Measurements from ENCODE around the gene NCAM2. TPM values are rescaled to one million over a fixed set of nuclear protein-coding genes. Genes with fewer than 3 reads are reported as not detected.

NCAM2 gene
- polyA plus RNA-seq, 1 experiment: 0.83 TPM

DNA sequence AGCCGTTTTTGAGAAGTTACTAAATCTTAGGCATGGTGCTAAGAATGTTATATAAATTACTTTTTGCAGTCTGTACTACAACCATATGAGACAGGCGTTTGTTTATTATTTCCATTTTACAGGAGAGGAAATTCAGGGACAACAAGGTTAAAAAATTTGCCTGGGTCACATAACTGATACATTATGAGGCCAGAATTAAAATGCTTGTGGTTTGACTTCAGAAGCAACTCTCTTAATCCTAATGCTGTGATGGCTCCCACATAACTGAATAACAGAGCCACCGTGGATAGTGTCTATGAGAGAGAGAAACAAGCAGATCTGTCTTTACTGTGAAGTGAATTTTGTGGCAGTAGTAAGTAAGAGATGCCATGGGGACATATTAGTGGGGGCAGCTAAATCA is 184.9 kb downstream of the NCAM2 start:
- H3K36me3 ChIP-seq (ENCODE audit: control insufficient read depth, insufficient read depth, low read length): no peaks in the 10 kb centered on the region
- DNase-seq (ENCODE audit: low read depth): no peak
- no peak overlapping the region for H3K4me3 ChIP-seq (ENCODE audit: low read depth, low read length)
- ChIA-PET POLR2A (no interaction called here), CTCF (no interaction called here)
- TF ChIP-seq, protein P1, sequence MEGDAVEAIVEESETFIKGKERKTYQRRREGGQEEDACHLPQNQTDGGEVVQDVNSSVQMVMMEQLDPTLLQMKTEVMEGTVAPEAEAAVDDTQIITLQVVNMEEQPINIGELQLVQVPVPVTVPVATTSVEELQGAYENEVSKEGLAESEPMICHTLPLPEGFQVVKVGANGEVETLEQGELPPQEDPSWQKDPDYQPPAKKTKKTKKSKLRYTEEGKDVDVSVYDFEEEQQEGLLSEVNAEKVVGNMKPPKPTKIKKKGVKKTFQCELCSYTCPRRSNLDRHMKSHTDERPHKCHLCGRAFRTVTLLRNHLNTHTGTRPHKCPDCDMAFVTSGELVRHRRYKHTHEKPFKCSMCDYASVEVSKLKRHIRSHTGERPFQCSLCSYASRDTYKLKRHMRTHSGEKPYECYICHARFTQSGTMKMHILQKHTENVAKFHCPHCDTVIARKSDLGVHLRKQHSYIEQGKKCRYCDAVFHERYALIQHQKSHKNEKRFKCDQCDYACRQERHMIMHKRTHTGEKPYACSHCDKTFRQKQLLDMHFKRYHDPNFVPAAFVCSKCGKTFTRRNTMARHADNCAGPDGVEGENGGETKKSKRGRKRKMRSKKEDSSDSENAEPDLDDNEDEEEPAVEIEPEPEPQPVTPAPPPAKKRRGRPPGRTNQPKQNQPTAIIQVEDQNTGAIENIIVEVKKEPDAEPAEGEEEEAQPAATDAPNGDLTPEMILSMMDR (IDR thresholded peaks at IDR 0.05; ENCODE audit: insufficient read depth, low read depth, low read length): no peak
- H3K27me3 ChIP-seq (ENCODE audit: control insufficient read depth, insufficient read depth, low read length): no peaks in the 10 kb centered on the region

DNA sequence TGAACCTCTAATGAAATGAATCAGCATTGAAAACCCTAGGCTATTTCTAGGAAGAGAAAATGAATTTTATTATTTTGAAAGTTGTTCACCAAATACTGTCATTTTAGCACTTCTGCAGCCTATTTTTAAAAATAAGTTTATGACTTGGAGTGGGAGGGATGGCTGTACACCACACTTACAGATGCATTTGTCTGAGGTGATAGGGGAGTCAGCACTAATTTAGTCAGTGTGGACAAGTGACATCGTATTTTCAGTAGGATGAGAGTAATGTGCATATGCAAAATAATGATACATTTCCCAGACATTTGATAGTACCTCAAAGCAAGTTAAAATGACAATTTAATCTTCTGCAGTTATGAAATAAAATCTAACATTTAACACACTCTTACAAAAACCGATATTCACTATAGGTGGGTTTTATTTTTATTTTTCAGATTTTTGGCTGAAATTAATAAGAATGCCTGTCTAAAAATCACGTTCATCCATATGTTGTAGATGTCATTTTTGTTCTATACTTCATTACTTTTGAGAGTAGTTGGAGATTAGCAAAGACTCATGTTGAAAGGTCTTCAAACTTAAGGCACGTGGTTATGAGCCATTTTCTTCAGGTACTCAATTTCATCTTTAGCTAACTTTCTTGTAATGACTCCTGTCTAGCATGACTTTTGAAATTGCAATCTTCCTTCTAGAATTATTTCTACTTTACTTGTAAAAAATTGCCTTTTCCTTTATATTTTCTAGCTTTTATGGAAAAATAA is 186.7 kb downstream of the NCAM2 start:
- DNase-seq (ENCODE audit: low read depth): no peak
- H3K36me3 ChIP-seq (ENCODE audit: control insufficient read depth, insufficient read depth, low read length): no peaks in the 10 kb centered on the region
- ChIA-PET POLR2A (no interaction called here), CTCF (no interaction called here)
- H3K4me3 ChIP-seq (ENCODE audit: low read depth, low read length): no peak overlapping the region
- TF ChIP-seq, protein P1 (IDR thresholded peaks at IDR 0.05; ENCODE audit: insufficient read depth, low read depth, low read length): no peak
- no peaks in the 10 kb centered on the region for H3K27me3 ChIP-seq (ENCODE audit: control insufficient read depth, insufficient read depth, low read length)

DNA sequence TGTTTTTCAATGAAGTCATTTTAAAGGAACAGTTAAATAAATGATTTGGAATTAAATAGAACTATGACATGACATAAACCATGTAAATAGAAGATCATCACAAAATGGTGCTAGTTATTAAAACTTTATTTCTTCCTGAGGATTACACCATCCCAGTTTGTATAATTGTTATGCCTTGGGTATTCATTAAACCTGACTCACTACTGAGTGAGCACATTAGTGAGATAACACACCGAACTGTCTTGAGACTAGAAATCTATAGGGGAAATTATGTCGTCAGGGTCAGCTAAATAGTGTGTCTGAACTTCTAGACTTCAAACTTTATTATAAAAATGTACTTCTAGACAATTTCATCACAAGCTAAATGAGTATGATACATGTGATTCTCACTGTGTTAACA is 189.4 kb downstream of the NCAM2 start:
- Histone ChIP-seq H3K4me3 (ENCODE audit: low read depth, low read length) (no peak overlapping the region), H3K27me3 (ENCODE audit: control insufficient read depth, insufficient read depth, low read length) (no peaks in the 10 kb centered on the region), H3K36me3 (ENCODE audit: control insufficient read depth, insufficient read depth, low read length) (no peaks in the 10 kb centered on the region)
- no peak for DNase-seq (ENCODE audit: low read depth)
- ChIA-PET CTCF (no interaction called here), POLR2A (no interaction called here)
- TF ChIP-seq, protein P1 (IDR thresholded peaks at IDR 0.05; ENCODE audit: insufficient read depth, low read depth, low read length): no peak

DNA sequence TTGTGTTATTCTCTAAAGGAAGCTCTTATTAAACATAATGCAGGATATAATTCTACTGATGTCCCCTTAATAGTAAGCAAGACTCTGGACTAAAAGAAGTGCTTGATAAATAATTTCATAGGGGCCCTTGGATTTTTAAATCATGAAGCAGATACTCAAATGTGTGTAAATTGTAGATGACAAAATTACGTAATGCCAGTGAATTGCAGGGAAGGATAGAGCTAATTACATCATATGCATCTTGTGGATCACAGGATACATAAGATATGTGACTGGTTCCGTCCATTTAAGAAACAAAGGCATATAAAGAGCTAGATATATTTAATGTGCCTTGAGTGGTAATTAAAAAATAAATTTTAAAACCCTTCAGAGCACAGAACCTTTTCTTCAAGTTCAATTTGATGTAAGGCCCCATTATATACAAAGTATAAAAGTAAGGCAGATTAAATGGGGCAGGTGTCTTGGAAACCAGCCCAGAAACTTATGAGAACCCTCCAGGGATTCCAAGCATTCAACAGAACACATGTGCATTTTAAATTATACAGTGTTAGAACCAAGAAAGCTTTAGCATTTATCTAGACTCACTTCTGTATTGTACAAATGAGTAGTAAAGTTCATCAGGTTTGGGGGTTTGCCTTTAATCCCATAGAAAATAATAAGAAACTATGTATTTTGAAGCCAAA is 190.4 kb downstream of the NCAM2 start:
- DNase-seq (ENCODE audit: low read depth): no peak
- CTCF ChIA-PET: interaction anchor here (0.9 kb wide), 1 partner anchor 20 kb away, joined by 3 read pairs; no protein-coding TSS in a partner anchor

DNA sequence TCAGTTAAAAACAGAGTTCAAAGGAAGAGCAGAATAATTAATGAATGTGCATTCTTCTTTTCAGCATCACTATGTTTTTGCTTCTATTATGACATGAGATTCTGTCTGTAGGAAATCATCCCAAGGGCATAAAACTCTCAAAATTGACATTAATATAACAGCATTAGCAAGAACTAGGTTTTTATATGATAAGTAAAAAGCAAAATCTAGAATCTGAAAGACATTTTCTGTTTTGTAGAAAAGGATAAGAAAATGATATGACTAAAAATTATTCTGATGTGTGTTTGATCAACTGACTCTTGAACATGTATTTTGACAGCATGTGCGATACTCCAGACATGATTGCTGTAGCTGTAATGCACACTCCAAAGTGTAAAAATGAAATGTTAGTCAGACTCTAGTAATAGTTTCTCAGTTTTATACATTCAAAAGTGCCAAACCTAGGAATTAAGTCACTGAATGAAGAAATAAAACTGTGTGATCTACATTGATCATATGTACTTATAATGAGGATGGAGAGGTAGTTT is 197.3 kb downstream of the NCAM2 start:
- Histone ChIP-seq H3K4me3 (ENCODE audit: low read depth, low read length) (no peak overlapping the region), H3K36me3 (ENCODE audit: control insufficient read depth, insufficient read depth, low read length) (no peaks in the 10 kb centered on the region)
- CTCF ChIA-PET: no interaction called here

More for the DNA sequence above, 190.4 kb downstream of the NCAM2 start:
- POLR2A ChIA-PET: no interaction called here
- H3K36me3 ChIP-seq (ENCODE audit: control insufficient read depth, insufficient read depth, low read length): no peaks in the 10 kb centered on the region
- H3K4me3 ChIP-seq (ENCODE audit: low read depth, low read length): no peak overlapping the region
- TF ChIP-seq, protein P1 (IDR thresholded peaks at IDR 0.05; ENCODE audit: insufficient read depth, low read depth, low read length): no peak
- no peaks in the 10 kb centered on the region for H3K27me3 ChIP-seq (ENCODE audit: control insufficient read depth, insufficient read depth, low read length)

More for the DNA sequence above, 197.3 kb downstream of the NCAM2 start:
- no peaks in the 10 kb centered on the region for H3K27me3 ChIP-seq (ENCODE audit: control insufficient read depth, insufficient read depth, low read length)
- POLR2A ChIA-PET: no interaction called here
- TF ChIP-seq, protein P1 (IDR thresholded peaks at IDR 0.05; ENCODE audit: insufficient read depth, low read depth, low read length): no peak
- no peak for DNase-seq (ENCODE audit: low read depth)
